ENCODE results near the gene ACSF2.
A peak's percentile ranks its signal among the peaks of the same experiment; 100 is the strongest.
"Not testable (repeated sequence)": the region's sequence is repeated elsewhere in the genome, so short reads cannot be mapped to it uniquely, and the experiment has no call there.

The ACSF2 gene

DNA sequence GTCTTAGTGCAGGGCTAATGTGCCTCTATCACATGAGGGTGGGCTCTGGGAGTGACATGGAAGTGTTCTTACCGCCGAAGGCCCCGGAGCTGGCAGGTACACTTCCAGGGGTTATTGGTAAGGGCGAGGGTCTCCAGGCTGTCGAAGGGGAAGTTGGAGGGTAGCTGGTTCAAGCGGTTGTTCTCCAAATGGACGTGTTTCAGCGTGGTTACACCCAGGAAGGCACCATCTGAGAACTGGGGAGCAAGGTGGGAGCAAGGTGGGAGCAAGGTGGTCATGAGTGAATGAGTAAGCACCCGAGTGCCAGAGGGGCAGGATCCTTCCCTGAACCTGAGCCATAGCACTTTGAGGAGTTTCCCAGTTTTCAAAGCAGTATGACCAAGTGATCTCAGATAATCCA, 39.6 kb downstream of the ACSF2 start:
- DNase-seq, result no peak

GRCh38 chr17:50466371-50467113, 40.5 kb downstream of the ACSF2 start:
- no peak for DNase-seq

GRCh38 chr17:50467114-50467854, 41.3 kb downstream of the ACSF2 start:
- DNase-seq, result no peak

DNA sequence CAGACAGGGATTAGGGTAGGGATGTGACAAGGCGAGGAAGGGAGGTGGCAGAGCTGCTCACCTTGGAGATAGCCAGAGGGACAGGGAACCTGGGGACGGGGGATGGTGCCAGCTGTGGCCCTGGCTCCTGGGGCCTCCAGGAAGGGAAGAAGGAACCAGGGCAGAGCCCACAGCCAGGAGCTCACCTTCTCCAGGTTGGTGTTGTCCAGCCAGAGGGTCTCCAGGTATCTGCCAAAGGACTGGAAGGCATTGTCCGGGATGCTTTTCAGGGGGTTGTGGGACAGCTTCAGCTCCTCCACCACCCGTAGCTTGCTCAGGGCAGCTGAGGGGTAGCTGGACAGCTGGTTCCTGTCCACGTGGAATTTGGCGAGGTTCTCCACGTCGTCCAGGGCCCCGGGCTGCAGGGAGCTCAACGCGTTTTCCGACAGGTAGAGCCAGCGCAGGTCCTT, 41.9 kb downstream of the ACSF2 start:
- no peak for DNase-seq

- no peak for DNase-seq
Measured at GRCh38 chr17:50468304-50469207, 42.5 kb downstream of the ACSF2 start, which contains the start of gene CHAD. TSS of gene CHAD (minus strand) at chr17:50468880. CDS start at chr17:50468813, 67 bp downstream.

DNA sequence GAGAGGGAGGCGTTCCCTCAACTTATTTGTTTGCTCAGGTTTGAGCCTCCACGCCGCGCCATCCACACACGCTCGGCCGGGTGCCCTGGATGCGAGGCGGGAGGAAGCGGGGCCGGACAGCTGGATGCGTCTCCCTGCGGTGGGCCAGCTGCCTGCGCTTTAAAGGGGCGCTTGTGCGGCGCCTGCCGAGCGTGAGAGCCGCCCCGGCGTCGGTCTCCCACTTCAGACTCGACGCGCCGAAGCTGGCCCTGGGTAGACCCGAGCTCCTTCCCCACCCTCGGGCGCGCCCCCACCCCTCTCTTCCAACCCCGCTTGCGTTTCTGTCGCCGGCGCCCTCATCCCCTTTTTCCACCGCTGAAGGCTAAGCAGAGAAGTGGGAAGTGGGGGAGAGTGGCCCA, 43.2 kb downstream of the ACSF2 start:
- DNase-seq, result no peak

- DNase-seq, result no peak
Measured at GRCh38 chr17:50469671-50470305, 43.8 kb downstream of the ACSF2 start.

- no peak for DNase-seq
Measured at GRCh38 chr17:50470426-50470825, 44.4 kb downstream of the ACSF2 start.

GRCh38 chr17:50471009-50471905, 45.2 kb downstream of the ACSF2 start:
- DNase-seq, result no peak

DNA sequence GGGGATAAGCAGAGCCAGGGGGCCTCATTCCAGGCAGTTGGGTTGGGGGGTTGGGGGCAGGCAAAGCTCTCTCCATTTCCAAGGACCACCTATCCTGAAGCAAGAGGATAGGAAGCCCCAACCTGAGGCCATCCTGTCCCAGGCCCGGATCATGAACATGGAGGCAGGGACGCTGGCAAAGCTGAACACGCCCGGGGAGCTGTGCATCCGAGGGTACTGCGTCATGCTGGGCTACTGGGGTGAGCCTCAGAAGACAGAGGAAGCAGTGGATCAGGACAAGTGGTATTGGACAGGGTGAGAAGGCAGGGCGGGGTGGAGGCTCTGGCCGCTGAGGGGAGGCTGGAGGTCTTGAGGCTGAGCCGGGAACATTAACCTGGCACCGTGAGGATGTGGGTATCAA, 46.3 kb downstream of the ACSF2 start:
- no peak for DNase-seq

DNA sequence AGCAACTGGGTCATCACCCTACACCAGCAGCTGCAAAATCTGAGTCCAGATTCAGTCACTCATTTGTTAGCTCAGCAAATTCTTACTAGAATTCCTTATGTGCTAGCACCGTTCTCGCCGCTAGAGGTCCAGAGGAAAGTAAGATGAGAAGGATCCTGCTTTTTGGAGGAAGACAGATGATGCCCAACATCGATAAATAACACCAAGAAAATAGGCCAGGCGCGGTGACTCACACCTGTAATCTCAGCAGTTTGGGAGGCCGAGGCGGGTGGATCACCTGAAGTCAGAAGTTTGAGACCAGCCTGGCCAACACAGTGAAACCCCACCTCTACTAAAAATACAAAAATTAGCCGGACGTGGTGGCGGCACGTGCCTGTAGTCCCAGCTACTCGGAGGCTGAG, 46.7 kb downstream of the ACSF2 start:
- DNase-seq, result not testable (repeated sequence)

- no peak for DNase-seq
Measured at GRCh38 chr17:50473901-50474300, 47.9 kb downstream of the ACSF2 start.

DNA sequence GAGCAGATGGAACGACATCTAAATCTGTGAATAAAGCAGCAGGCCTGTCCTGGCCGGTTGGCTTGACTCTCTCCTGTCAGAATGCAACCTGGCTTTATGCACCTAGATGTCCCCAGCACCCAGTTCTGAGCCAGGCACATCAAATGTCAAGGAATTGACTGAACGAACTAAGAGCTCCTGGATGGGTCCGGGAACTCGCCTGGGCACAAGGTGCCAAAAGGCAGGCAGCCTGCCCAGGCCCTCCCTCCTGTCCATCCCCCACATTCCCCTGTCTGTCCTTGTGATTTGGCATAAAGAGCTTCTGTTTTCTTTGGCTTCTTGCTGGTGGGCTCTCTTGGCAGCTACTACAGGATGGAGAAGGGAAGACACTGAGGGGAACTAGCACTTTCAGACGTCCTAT, 48.5 kb downstream of the ACSF2 start:
- DNase-seq, result no peak

DNA sequence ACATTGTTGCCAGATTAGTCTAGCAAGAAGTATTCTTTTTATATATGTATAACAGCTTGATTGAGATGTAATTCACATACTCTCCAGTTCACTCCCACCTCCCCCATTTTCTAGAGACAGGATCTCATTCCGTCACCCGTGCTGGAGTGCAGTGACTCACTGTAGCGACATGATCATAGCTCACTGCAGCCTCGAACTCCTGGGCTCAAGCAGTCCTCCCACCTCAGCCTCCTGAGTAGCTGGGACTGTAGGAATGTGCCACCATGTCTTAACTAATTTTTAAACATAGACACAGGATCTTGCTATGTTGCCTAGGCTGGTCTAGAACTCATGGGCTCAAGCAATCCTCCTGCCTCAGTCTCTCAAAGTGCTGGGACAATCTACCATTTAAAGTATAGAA, 49.3 kb downstream of the ACSF2 start:
- DNase-seq, result no peak

DNA sequence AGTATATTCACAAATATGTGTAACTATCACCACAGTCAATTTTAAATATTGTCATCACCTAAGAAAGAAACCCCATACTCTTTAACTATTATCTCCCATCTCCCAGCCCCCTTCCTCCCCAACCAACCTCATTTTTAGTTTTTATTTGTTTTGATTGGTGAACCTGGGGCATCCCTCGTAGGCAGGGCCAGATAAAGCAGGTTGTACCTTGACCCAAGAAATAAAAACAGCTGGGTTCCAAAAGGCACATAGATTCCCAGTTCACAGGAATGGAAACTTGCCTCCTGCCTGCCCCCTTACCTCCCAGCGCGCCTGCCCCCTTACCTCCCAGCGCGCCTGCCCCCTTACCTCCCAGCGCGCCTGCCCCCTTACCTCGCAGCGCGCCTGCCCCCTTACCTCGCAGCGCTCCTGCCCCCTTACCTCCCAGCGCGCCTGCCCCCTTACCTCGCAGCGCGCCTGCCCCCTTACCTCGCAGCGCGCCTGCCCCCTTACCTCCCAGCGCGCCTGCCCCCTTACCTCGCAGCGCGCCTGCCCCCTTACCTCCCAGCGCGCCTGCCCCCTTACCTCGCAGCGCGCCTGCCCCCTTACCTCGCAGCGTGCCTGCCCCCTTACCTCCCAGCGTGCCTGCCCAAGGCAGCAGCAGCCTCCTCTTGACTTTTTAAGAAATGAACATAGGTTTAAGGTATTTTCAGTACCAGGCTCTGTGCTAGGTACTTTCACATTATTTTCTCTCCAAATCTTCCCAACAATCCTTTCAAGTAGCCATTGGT, 49.9 kb downstream of the ACSF2 start:
- DNase-seq, result not testable (repeated sequence)

DNA sequence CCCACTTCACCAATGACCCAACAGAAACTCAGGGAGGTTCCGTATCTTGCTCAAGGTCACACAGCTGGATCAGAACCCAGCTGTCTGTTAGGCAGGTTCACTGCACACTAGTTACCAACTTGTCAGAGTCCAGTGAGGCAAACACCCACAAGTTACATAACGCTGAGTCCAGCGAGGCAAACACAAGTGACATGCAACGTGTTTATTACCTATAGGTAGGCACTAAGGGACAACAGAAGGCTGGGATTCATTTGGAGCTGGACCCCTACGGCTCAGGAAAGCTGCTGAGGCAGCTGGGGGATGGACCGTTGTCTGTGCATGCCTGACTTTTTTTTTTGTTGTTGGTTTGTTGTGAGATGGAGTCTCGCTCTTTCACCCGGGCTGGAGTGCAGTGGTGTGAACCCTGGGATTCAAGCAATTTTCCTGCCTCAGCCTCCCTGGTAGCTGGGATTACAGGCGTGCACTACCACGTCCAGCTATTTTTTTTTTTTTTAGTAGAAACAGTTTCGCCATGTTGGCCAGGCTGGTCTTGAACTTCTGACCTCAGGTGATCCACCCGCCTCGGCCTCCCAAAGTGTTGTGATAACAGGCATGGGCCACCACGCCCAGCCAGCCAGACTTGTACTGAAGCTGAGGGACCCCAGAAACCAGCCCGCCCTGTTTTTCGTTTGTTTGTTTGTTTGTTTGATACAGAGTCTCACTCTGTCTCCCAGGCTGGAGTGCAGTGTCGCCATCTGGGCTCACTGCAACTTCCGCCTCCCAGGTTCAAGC, 50.7 kb downstream of the ACSF2 start:
- DNase-seq, result no peak

- no peak for DNase-seq
Measured at GRCh38 chr17:50477976-50478375, 52.0 kb downstream of the ACSF2 start.

- DNase-seq, result peak; percentile 63 to 81 (median 70)
Measured at GRCh38 chr17:50478391-50479381, 52.7 kb downstream of the ACSF2 start, which contains the start of gene RSAD1. TSS of gene RSAD1 (plus strand) at chr17:50478860. CDS start at chr17:50478885, 25 bp downstream.

Measured in activated naive CD4-positive, alpha-beta T cell (primary cell).